ENCODE measurements around the gene ITGB2. TPM values are rescaled to one million over a fixed set of nuclear protein-coding genes. Genes with fewer than 3 reads are reported as not detected.

The ITGB2 gene
- total RNA-seq, 4 donors from 2014 or later: 32.7 to 87.3 (median 56.2) TPM

- WGBS, 2 donors: 67 to 71% methylated on average over 7 of the region's 7 CpGs
- Histone ChIP-seq H3K27me3 (no peaks in the 10 kb centered on the region), H3K9me3 (no peaks in the 10 kb centered on the region), H3K4me3 (no peak overlapping the region), H3K4me1 (peaks cover 0 to 73% (median 53%) of the 10 kb centered on the region in 4 donors), H3K27ac (peak overlapping the region in 1 of 4 donors; percentile 38), H3K36me3 (peaks cover 2 to 39% (median 9%) of the 10 kb centered on the region in 3 donors)
- DNase-seq (ENCODE audit: low spot score in 2 of 2): no peak
- TF ChIP-seq CTCF (IDR thresholded peaks at IDR 0.05): no peak
- no peak for TF ChIP-seq POLR2A (IDR thresholded peaks at IDR 0.05)
- no peak for TF ChIP-seq EP300 (IDR thresholded peaks at IDR 0.05)
Measured at GRCh38 chr21:44866780-44867179, 53.9 kb downstream of the ITGB2 start.

- DNase-seq (ENCODE audit: low spot score in 2 of 2): no peak
- 76 to 79% methylated on average over 12 of the region's 12 CpGs for WGBS, 2 donors
- H3K4me1 ChIP-seq: peaks cover 0 to 63% (median 43%) of the 10 kb centered on the region in 4 donors
- H3K9me3 ChIP-seq: no peaks in the 10 kb centered on the region
- peak overlapping the region in 1 of 4 donors; percentile 25 for H3K27ac ChIP-seq
- no peaks in the 10 kb centered on the region for H3K27me3 ChIP-seq
- no peak overlapping the region for H3K4me3 ChIP-seq
- no peak for TF ChIP-seq CTCF (IDR thresholded peaks at IDR 0.05)
- no peak for TF ChIP-seq POLR2A (IDR thresholded peaks at IDR 0.05)
- no peak for TF ChIP-seq EP300 (IDR thresholded peaks at IDR 0.05)
- H3K36me3 ChIP-seq: peaks cover 2 to 49% (median 9%) of the 10 kb centered on the region in 3 donors
Measured at GRCh38 chr21:44865561-44866280, 55.0 kb downstream of the ITGB2 start.

DNA sequence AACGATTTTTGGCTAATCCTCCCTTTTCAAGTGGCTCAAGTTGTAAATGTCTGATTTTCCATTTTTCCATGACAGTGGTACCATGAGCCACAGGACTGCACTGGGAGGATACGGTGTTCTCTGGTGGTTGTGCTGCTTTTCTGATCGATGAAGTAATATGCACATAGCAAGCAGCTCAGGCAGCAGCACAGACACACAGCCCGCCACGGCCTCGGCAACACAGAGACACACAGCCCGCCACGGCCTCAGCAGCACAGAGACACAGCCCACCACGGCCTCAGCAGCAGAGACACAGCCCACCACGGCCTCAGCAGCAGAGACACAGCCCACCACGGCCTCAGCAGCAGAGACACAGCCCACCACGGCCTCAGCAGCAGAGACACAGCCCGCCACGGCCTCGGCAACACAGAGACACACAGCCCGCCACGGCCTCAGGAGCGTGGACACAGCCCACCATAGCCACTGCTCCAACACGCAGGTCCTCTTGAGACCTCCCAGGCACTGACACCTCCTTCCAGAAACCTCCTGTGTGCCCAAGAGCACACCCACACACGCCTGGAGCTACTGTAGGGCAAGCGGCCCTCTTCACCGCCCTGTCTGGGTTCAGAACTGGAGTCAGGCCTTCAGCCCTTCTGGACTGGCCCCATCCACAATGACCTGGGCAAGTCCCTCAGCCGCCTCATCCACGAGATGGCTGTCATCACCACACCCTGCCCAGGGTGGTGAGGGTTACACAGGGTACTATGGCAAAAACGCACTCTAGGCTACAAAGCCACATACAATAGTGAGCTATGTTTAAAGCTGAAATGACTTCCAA, 57.6 kb downstream of the ITGB2 start:
- TF ChIP-seq CTCF (IDR thresholded peaks at IDR 0.05): no peak
- no peak for TF ChIP-seq POLR2A (IDR thresholded peaks at IDR 0.05)
- TF ChIP-seq EP300 (IDR thresholded peaks at IDR 0.05): no peak
- H3K27me3 ChIP-seq: no peaks in the 10 kb centered on the region
- H3K4me3 ChIP-seq: no peak overlapping the region
- no peaks in the 10 kb centered on the region for H3K9me3 ChIP-seq
- H3K4me1 ChIP-seq: peaks cover 0 to 50% (median 18%) of the 10 kb centered on the region in 4 donors
- no peak overlapping the region for H3K27ac ChIP-seq
- H3K36me3 ChIP-seq: peaks cover 2 to 76% (median 9%) of the 10 kb centered on the region in 3 donors
- 88 to 90% methylated on average over 15 to 16 of the region's 25 CpGs for WGBS, 2 donors
- DNase-seq (ENCODE audit: low spot score in 2 of 2): no peak

GRCh38 chr21:44858791-44859190, 61.9 kb downstream of the ITGB2 start:
- Histone ChIP-seq H3K9me3 (no peaks in the 10 kb centered on the region), H3K4me1 (peaks cover 0 to 21% (median 0%) of the 10 kb centered on the region in 4 donors), H3K27me3 (no peaks in the 10 kb centered on the region), H3K36me3 (peaks cover 0 to 97% (median 6%) of the 10 kb centered on the region in 3 donors), H3K27ac (no peak overlapping the region), H3K4me3 (no peak overlapping the region)
- DNase-seq (ENCODE audit: low spot score in 2 of 2): no peak
- 73 to 85% methylated on average over 10 of the region's 10 CpGs for WGBS, 2 donors
- no peak for TF ChIP-seq POLR2A (IDR thresholded peaks at IDR 0.05)
- no peak for TF ChIP-seq CTCF (IDR thresholded peaks at IDR 0.05)
- no peak for TF ChIP-seq EP300 (IDR thresholded peaks at IDR 0.05)

- no peak for DNase-seq (ENCODE audit: low spot score in 2 of 2)
- H3K4me3 ChIP-seq: no peak overlapping the region
- peaks cover 0 to 17% (median 0%) of the 10 kb centered on the region in 4 donors for H3K4me1 ChIP-seq
- no peaks in the 10 kb centered on the region for H3K27me3 ChIP-seq
- H3K36me3 ChIP-seq: peaks cover 0 to 97% (median 6%) of the 10 kb centered on the region in 3 donors
- no peak overlapping the region for H3K27ac ChIP-seq
- TF ChIP-seq POLR2A (IDR thresholded peaks at IDR 0.05) (no peak), CTCF (IDR thresholded peaks at IDR 0.05) (no peak), EP300 (IDR thresholded peaks at IDR 0.05) (no peak)
- H3K9me3 ChIP-seq: no peaks in the 10 kb centered on the region
- 81 to 83% methylated on average over 9 to 15 of the region's 15 CpGs for WGBS, 2 donors
Measured at GRCh38 chr21:44858291-44858690, 62.4 kb downstream of the ITGB2 start.

All from tibial nerve (tissue), 4 donors.